MM.1S (cell line): ENCODE results near the gene IMPA2.

Experiments used
- CTCF ChIP-seq: fragments of 300-600 bp; sonication (generic); IDR thresholded peaks from 2 replicates; pipeline ENCODE4 v1.5.1; 2016; ENCODE audit warnings: antibody characterized with exemption, low read length, mixed read lengths
- EZH2phosphoT487 ChIP-seq: fragments of 300-600 bp; sonication (generic); IDR thresholded peaks from 2 replicates; pipeline ENCODE4 v1.6.1; 2018; ENCODE audit warnings: antibody characterized with exemption, low read length

DNA sequence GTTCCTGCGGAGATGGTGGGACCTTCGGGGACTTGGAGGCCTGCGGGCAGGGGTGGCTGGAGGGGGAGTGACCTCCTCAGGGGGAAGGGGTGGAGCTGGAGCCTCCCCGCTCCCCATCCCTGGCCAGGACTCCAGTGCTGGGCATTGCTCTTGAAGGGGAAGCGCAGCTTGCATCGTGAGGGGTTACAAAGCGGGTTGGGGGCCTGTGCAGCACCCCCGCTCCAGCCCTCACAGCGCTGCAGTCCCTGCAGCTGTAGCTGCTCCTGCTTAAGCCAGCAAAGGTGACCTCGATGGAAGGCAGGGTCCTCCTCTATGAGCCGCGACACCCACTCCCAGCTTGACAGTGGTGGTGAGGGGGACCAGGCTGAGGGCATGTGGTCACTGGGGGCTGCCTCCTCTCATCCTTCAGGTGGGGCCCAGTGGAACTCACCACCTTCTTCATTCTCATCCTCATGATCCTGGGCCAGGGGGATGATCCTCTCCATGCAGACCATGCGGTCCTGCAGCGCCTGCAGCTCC is 75.6 kb downstream of the IMPA2 start:
- TF ChIP-seq CTCF (no peak), EZH2phosphoT487 (no peak)
